ENCODE results near the gene ZNF474. TPM values are rescaled to one million over a fixed set of nuclear protein-coding genes. Genes with fewer than 3 reads are reported as not detected.

The ZNF474 gene
- total and polyA plus RNA-seq, 2 donors (not counting 1 experiment from before 2014, with no cell fraction given), result 0.12 TPM; not detected in 1

DNA sequence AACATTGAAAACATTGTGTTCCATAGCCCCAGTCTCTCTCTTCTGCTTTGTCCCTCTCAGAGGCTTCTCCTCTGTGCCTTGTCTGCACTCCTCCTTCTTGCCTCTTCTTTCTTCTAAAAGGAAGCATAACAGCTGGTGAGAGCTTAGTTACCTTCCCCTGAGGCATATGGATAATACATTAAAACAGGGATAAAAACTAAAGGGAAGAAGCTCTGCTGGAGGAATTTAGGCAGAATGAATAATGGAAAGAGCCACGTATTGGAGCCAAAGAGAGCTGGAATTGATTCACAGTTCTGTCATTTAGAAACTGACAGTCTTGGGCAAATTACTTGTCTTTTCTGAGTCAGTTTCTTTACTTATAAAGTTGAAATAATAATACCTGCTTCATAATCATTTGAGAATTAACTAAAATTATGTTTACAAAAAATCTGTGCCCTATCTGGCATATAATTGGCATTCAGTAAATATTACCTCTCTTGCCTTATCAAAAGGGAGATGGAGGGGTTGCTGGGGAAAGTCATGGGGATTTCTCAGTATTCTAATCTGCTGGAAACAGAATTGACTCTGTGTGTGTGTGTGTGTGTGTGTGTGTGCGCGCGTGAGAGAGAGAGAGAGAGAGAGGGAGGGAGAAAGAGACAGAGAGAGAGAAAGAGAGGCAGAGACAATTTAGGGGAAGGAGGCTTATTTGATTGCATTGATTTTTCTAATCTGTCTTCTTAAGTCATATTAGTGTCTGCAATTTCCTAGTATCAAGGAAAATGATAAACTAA lies 20.2 kb downstream of the ZNF474 start:
- Histone ChIP-seq H3K4me3 (ENCODE audit: control extremely low read depth in 1 of 5, extremely low read depth in 1 of 5, insufficient read depth in 1 of 5, low read depth in 2 of 5, low read length in 4 of 5) (no peak overlapping the region), H3K27me3 (replicated peaks in 1 of 4; ENCODE audit: control extremely low read depth in 1 of 4, control insufficient read depth in 3 of 4, insufficient read depth in 4 of 4, low read length in 3 of 4) (peaks cover 0 to 2% (median 0%) of the 10 kb centered on the region in 4 experiments), H3K9me3 (ENCODE audit: control extremely low read depth in 1 of 3, control insufficient read depth in 2 of 3, insufficient read depth in 1 of 3, low read length in 2 of 3) (no peaks in the 10 kb centered on the region), H3K9ac (ENCODE audit: low read length) (no peak overlapping the region), H4K20me1 (ENCODE audit: control insufficient read depth, insufficient read depth, low read length, poor library complexity, severe bottlenecking) (no peaks in the 10 kb centered on the region), H3K27ac (ENCODE audit: low read length in 2 of 2) (no peak overlapping the region), H3K4me1 (ENCODE audit: control insufficient read depth in 2 of 2, insufficient read depth in 2 of 2, low read length in 2 of 2) (no peaks in the 10 kb centered on the region), H3K79me2 (ENCODE audit: control insufficient read depth, insufficient read depth, low read length) (no peaks in the 10 kb centered on the region), H3K36me3 (replicated peaks in 1 of 2; ENCODE audit: control extremely low read depth in 1 of 2, control insufficient read depth in 1 of 2, extremely low read depth in 1 of 2, insufficient read depth in 2 of 2, low read length in 1 of 2) (no peaks in the 10 kb centered on the region), H3K4me2 (replicated peaks; ENCODE audit: low read depth, low read length, poor library complexity, severe bottlenecking) (no peak overlapping the region), H2AFZ (ENCODE audit: insufficient read depth, low read depth, low read length, poor library complexity, severe bottlenecking) (no peak overlapping the region)
- ChIA-PET POLR2A (no interaction called here), CTCF (no interaction called here)
- no peak overlapping the region for H3K27ac Mint-ChIP-seq
- ATAC-seq (ENCODE audit: low read depth), result no peak
- no peaks in the 10 kb centered on the region for H3K4me1 Mint-ChIP-seq
- H3K27me3 Mint-ChIP-seq, result no peaks in the 10 kb centered on the region
- DNase-seq, result no peak
- WGBS (ENCODE audit: insufficient coverage), result 55% methylated on average over 2 of the region's 4 CpGs
- H3K4me3 Mint-ChIP-seq, result no peak overlapping the region
- intact Hi-C loops (cut with micrococcal nuclease), result no loop called here
- H3K9me3 Mint-ChIP-seq (ENCODE audit: insufficient read depth), result no peaks in the 10 kb centered on the region
- no peak for TF ChIP-seq EZH2 (IDR thresholded peaks at IDR 0.05; ENCODE audit: borderline replicate concordance, insufficient read depth, low read depth, low read length, poor library complexity, severe bottlenecking)

DNA sequence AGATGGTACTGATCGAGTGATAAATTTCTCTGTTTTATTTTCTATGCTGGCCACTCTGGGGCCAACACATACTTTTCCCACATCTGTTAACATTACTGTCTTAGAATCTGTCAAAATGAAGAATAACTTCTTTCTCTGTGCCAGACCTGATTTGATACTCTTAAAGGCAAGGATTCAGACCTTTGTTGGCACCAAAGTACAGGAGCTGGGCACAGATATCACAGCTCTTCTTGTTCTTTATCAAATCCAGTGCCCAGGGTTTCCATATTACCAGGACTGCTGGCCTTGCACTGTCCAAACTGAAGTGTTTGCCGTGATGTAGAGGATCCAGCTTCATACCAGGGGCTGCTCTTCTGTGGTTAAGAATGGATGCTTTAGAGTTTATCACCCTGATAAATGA lies 20.9 kb downstream of the ZNF474 start:
- WGBS (ENCODE audit: insufficient coverage), result 95% methylated on average over 2 of the region's 2 CpGs
- no peak overlapping the region for H3K27ac Mint-ChIP-seq
- POLR2A ChIA-PET, result no interaction called here

More for the DNA sequence above, 20.9 kb downstream of the ZNF474 start:
- Histone ChIP-seq H3K9ac (ENCODE audit: low read length) (no peak overlapping the region), H3K79me2 (ENCODE audit: control insufficient read depth, insufficient read depth, low read length) (no peaks in the 10 kb centered on the region), H4K20me1 (ENCODE audit: control insufficient read depth, insufficient read depth, low read length, poor library complexity, severe bottlenecking) (no peaks in the 10 kb centered on the region), H3K4me2 (replicated peaks; ENCODE audit: low read depth, low read length, poor library complexity, severe bottlenecking) (no peak overlapping the region), H2AFZ (ENCODE audit: insufficient read depth, low read depth, low read length, poor library complexity, severe bottlenecking) (no peak overlapping the region), H3K27ac (ENCODE audit: low read length in 2 of 2) (no peak overlapping the region), H3K9me3 (ENCODE audit: control extremely low read depth in 1 of 3, control insufficient read depth in 2 of 3, insufficient read depth in 1 of 3, low read length in 2 of 3) (no peaks in the 10 kb centered on the region), H3K27me3 (replicated peaks in 1 of 4; ENCODE audit: control extremely low read depth in 1 of 4, control insufficient read depth in 3 of 4, insufficient read depth in 4 of 4, low read length in 3 of 4) (peaks cover 0 to 2% (median 0%) of the 10 kb centered on the region in 4 experiments), H3K4me1 (ENCODE audit: control insufficient read depth in 2 of 2, insufficient read depth in 2 of 2, low read length in 2 of 2) (no peaks in the 10 kb centered on the region), H3K36me3 (replicated peaks in 1 of 2; ENCODE audit: control extremely low read depth in 1 of 2, control insufficient read depth in 1 of 2, extremely low read depth in 1 of 2, insufficient read depth in 2 of 2, low read length in 1 of 2) (no peaks in the 10 kb centered on the region), H3K4me3 (ENCODE audit: control extremely low read depth in 1 of 5, extremely low read depth in 1 of 5, insufficient read depth in 1 of 5, low read depth in 2 of 5, low read length in 4 of 5) (no peak overlapping the region)
- TF ChIP-seq, protein P1, sequence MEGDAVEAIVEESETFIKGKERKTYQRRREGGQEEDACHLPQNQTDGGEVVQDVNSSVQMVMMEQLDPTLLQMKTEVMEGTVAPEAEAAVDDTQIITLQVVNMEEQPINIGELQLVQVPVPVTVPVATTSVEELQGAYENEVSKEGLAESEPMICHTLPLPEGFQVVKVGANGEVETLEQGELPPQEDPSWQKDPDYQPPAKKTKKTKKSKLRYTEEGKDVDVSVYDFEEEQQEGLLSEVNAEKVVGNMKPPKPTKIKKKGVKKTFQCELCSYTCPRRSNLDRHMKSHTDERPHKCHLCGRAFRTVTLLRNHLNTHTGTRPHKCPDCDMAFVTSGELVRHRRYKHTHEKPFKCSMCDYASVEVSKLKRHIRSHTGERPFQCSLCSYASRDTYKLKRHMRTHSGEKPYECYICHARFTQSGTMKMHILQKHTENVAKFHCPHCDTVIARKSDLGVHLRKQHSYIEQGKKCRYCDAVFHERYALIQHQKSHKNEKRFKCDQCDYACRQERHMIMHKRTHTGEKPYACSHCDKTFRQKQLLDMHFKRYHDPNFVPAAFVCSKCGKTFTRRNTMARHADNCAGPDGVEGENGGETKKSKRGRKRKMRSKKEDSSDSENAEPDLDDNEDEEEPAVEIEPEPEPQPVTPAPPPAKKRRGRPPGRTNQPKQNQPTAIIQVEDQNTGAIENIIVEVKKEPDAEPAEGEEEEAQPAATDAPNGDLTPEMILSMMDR (IDR thresholded peaks at IDR 0.05), result no peak
- TF ChIP-seq EZH2 (IDR thresholded peaks at IDR 0.05; ENCODE audit: borderline replicate concordance, insufficient read depth, low read depth, low read length, poor library complexity, severe bottlenecking), result no peak
- CTCF ChIA-PET, result no interaction called here
- no peaks in the 10 kb centered on the region for H3K9me3 Mint-ChIP-seq (ENCODE audit: insufficient read depth)
- H3K27me3 Mint-ChIP-seq, result no peaks in the 10 kb centered on the region
- no peaks in the 10 kb centered on the region for H3K4me1 Mint-ChIP-seq
- no peak overlapping the region for H3K4me3 Mint-ChIP-seq
- DNase-seq, result no peak
- intact Hi-C loops (cut with micrococcal nuclease), result no loop called here
- no peak for ATAC-seq (ENCODE audit: low read depth)

Data from B cell (primary cell).